Adrenal gland (tissue), 5 donors: ENCODE data around the gene FNBP1.

Experiments
- CTCF ChIP-seq, 6 experiments: fragments of 450-650 bp in 4 of 6; fragments of 200-600 bp in 2 of 6; sonication (generic) in 1 of 6; IDR thresholded peaks; 1 replicate in 5 of 6; 2 replicates in 1 of 6; pipeline versions ENCODE4 v1.5.1 to v1.8.0; 2016 to 2021; ENCODE audit warnings: antibody characterized with exemption in 6 of 6, mild to moderate bottlenecking in 2 of 6, moderate library complexity in 1 of 6
- POLR2A ChIP-seq, 2 donors: fragments of 450-650 bp; IDR thresholded peaks; one replicate each; pipeline ENCODE4 v1.6.1; 2017; ENCODE audit warnings: antibody characterized with exemption in 2 of 2, mild to moderate bottlenecking in 2 of 2, moderate library complexity in 1 of 2
- donor health status: DM: no; HTN: no; CAD: no.

GRCh38 chr9:130027533-130028365 is 15.2 kb downstream of the FNBP1 start:
- TF ChIP-seq CTCF (IDR thresholded peaks at IDR 0.05) (no peak), POLR2A (IDR thresholded peaks at IDR 0.05) (no peak)
